SK-N-SH (cell line): ENCODE measurements around the gene RELT. TPM values are rescaled to one million over a fixed set of nuclear protein-coding genes. Genes with fewer than 3 reads are reported as not detected.

Experiments
- CTCF ChIA-PET: fragments of 300-600, 350-600 bp; formaldehyde crosslinking; extraction: SDS; loops from one replicate; lab custom pipeline; 2021; lab: Yijun Ruan, JAX
- POLR2A ChIA-PET: fragments of 350-600 bp; sonication (Branson Sonifier 250); formaldehyde crosslinking; extraction: SDS; loops from one replicate; lab custom pipeline; 2020; ENCODE audit warnings: antibody characterized with exemption, inconsistent platforms; lab: Yijun Ruan, JAX
- DNase-seq: peaks from one replicate; pipeline ENCODE4 v3.0.0; 2012
- H2AFZ ChIP-seq: fragments of 200-600 bp; sonication (generic); 2 replicates; pipeline ENCODE4 v1.8.1; 2016; ENCODE audit warnings: antibody characterized with exemption, mild to moderate bottlenecking, low read depth
- H3F3A ChIP-seq: fragments of 200-600 bp; sonication (generic); replicated peaks from 2 replicates; pipeline ENCODE3; 2016; ENCODE audit warnings: antibody characterized with exemption, mild to moderate bottlenecking; ENCODE audit not compliant: insufficient read depth
- H3K27ac ChIP-seq, 2 experiments: fragments of 200-500 bp in 1 of 2; fragments of 200-600 bp in 1 of 2; sonication (Bioruptor generic) in 1 of 2; sonication (generic), shearing (Covaris generic) in 1 of 2; 2 replicates each; pipeline versions ENCODE4 v1.5.1 to v1.6.1; 2014 to 2016; ENCODE audit warnings: low read depth in 2 of 2, inconsistent platforms in 1 of 2, low read length in 1 of 2, mild to moderate bottlenecking in 1 of 2, mixed read lengths in 1 of 2
- H3K27me3 ChIP-seq: fragments of 200-600 bp; sonication (generic), shearing (Covaris generic); 2 replicates; pipeline ENCODE4 v1.6.1; 2016; ENCODE audit warnings: mixed run types; ENCODE audit not compliant: insufficient read depth
- H3K36me3 ChIP-seq, 2 experiments: fragments of 200-500 bp in 1 of 2; fragments of 200-600 bp in 1 of 2; sonication (Bioruptor generic) in 1 of 2; sonication (generic) in 1 of 2; replicated peaks in 1 of 2; 2 replicates each; pipeline versions ENCODE3 to v1.5.1; 2014 to 2016; ENCODE audit warnings: low read length in 1 of 2, mild to moderate bottlenecking in 1 of 2; ENCODE audit not compliant: insufficient read depth in 2 of 2, control insufficient read depth in 1 of 2
- H3K4me1 ChIP-seq, 2 experiments: fragments of 200-500 bp in 1 of 2; fragments of 200-600 bp in 1 of 2; sonication (Bioruptor generic) in 1 of 2; sonication (generic), shearing (Covaris generic) in 1 of 2; 2 replicates each; pipeline versions ENCODE4 v1.5.1 to v1.6.1; 2014 to 2016; ENCODE audit warnings: low read depth in 1 of 2, low read length in 1 of 2, mixed run types in 1 of 2; ENCODE audit not compliant: insufficient read depth in 2 of 2, control insufficient read depth in 1 of 2
- H3K4me2 ChIP-seq: fragments of 200-600 bp; sonication (generic), shearing (Covaris generic); 2 replicates; pipeline ENCODE4 v1.6.1; 2017; ENCODE audit warnings: mixed run types
- H3K4me3 ChIP-seq, 2 experiments: fragments of 200-500 bp in 1 of 2; fragments of 200-600 bp in 1 of 2; sonication (Bioruptor generic) in 1 of 2; sonication (generic), shearing (Covaris generic) in 1 of 2; 2 replicates each; pipeline versions ENCODE4 v1.5.1 to v1.8.1; 2014 to 2016; ENCODE audit warnings: low read depth in 2 of 2, inconsistent platforms in 1 of 2, low read length in 1 of 2, mild to moderate bottlenecking in 1 of 2, mixed read lengths in 1 of 2, moderate library complexity in 1 of 2
- H3K79me2 ChIP-seq: fragments of 200-600 bp; sonication (generic); 2 replicates; pipeline ENCODE4 v1.8.1; 2017; ENCODE audit warnings: mild to moderate bottlenecking; ENCODE audit not compliant: insufficient read depth
- H3K9ac ChIP-seq: fragments of 200-600 bp; sonication (generic); 2 replicates; pipeline ENCODE4 v1.6.1; 2017; ENCODE audit warnings: mixed run types
- H3K9me2 ChIP-seq: fragments of 200-600 bp; sonication (generic); 2 replicates; pipeline ENCODE4 v1.6.1; 2017; ENCODE audit warnings: mixed run types
- H3K9me3 ChIP-seq: fragments of 200-600 bp; sonication (generic); 2 replicates; pipeline ENCODE4 v1.6.1; 2017; ENCODE audit warnings: mixed run types, mild to moderate bottlenecking, moderate library complexity
- H4K20me1 ChIP-seq: fragments of 200-600 bp; sonication (generic); 2 replicates; pipeline ENCODE4 v1.6.1; 2017; ENCODE audit warnings: mild to moderate bottlenecking, mixed run types; ENCODE audit not compliant: insufficient read depth
- ELF1 ChIP-seq: IDR thresholded peaks from 2 replicates; pipeline ENCODE4 v1.4.0; 2012
- FOSL2 ChIP-seq: IDR thresholded peaks from 2 replicates; pipeline ENCODE4 v1.4.0; 2012; ENCODE audit warnings: low read depth, mild to moderate bottlenecking, moderate library complexity, borderline replicate concordance
- FOXM1 ChIP-seq: IDR thresholded peaks from 2 replicates; pipeline ENCODE4 v1.4.0; 2012; ENCODE audit warnings: low read depth, mild to moderate bottlenecking
- GATA2 ChIP-seq: sonication (generic); formaldehyde crosslinking; IDR thresholded peaks from 2 replicates; pipeline ENCODE4 v1.5.0; 2020; ENCODE audit warnings: mild to moderate bottlenecking, missing genetic modification reagents
- NRF1 ChIP-seq: IDR thresholded peaks from 2 replicates; pipeline ENCODE4 v1.6.1; 2012; ENCODE audit warnings: low read depth, mild to moderate bottlenecking, low read length
- POLR2AphosphoS5 ChIP-seq: IDR thresholded peaks from 2 replicates; pipeline ENCODE4 v1.6.1; 2012; ENCODE audit warnings: low read depth, low read length
- RAD21 ChIP-seq: IDR thresholded peaks from 2 replicates; pipeline ENCODE4 v1.6.1; 2012; ENCODE audit warnings: mild to moderate bottlenecking, low read length
- RCOR1 ChIP-seq: fragments of 150-350 bp; IDR thresholded peaks from 2 replicates; pipeline ENCODE4 v1.6.1; 2017; ENCODE audit warnings: antibody characterized with exemption, low read length
- RFX5 ChIP-seq: IDR thresholded peaks from 2 replicates; pipeline ENCODE4 v1.6.1; 2012; ENCODE audit warnings: mild to moderate bottlenecking, improper control_type of control experiment, low read length
- TCF12 ChIP-seq: IDR thresholded peaks from 2 replicates; pipeline ENCODE4 v1.4.0; 2012
- WGBS: methylation state at CpG from one replicate; pipeline ENCODE4 v1.1.6; 2017; ENCODE audit warnings: low lambda C conversion rate; 5-methylcytosine and 5-hydroxymethylcytosine counted together
- polyA plus RNA-seq, 3 experiments: library from polyadenylated mRNA; depleted of rRNA; stranded (reverse); fragments of >200 nt; gene quantifications; 2 replicates each; pipeline ENCODE4 v1.2.3, GENCODE V29; 2012
- TF ChIP-seq, protein P1 (sequence below): fragments of 200-600 bp; sonication (generic); IDR thresholded peaks from 2 replicates; pipeline ENCODE4 v1.6.1; 2017; ENCODE audit warnings: antibody characterized with exemption, mild to moderate bottlenecking, moderate library complexity
- TF ChIP-seq, protein P2 (sequence below): fragments of 150-350 bp; IDR thresholded peaks from 2 replicates; pipeline ENCODE4 v1.6.1; 2016; ENCODE audit warnings: mild to moderate bottlenecking, low read depth, low read length
- TF ChIP-seq, protein P3 (sequence below): IDR thresholded peaks from 2 replicates; pipeline ENCODE4 v1.4.0; 2012; ENCODE audit warnings: low read depth
- TF ChIP-seq, protein P4 (sequence below): IDR thresholded peaks from 2 replicates; pipeline ENCODE4; 2012

Gene RELT
- polyA plus RNA-seq, 1 of the 3 experiments (the other 2 are of a cell fraction) = 4.3 TPM

DNA sequence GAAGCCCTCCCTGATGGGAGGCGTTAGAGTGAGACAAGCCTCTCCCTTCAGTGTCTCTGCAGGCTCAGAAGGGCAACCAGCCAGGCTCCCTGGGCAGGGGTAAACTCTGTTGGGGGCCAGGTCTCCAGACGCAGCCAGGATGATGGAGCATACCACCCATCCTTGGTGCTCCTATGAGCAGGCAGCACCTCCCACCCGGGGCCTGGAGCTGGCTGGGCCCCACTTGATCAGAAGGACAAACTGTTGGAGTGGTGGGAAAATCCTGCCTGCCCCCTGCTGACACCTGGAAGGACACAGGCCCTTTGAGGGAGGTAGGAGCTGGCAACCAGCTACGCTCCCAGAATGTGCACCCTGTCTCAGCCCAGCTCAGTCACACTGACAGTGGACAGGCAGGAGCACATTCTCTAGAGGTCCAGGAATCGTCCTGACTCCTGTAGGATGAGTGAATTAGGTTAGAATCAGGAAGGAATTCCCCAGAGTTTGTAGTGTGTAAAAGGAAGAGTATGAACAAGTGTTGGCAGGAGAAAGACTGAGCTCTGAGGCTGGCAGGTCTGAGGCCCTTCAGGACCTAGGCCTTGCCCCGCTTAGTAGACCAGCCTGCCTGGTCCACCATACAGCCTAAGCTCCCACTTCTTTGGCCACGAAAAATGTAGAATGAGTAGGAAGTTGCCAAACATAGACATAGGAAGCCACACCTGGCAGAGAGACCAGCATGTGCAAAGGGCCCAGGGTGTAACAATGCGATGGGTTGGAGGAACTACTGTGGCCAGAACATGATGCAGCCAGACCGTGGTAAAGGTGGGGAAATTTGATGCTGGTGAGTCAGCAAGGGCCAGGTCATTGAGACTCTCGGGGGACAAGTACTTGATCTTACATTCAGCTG lies 49.0 kb upstream of the RELT start:
- ChIA-PET POLR2A (interaction anchor here (2.2 kb wide), 1 partner anchor 19 kb away, joined by 5 read pairs; the partner anchor contains the start of gene ARHGEF17), CTCF (interaction anchor here (0.7 to 17.6 kb wide), 16 partner anchors 8 to 333 kb away, joined by 3 to 223 read pairs (median 4); partner anchors contain the start of genes ARHGEF17 and P2RY6)
- H3K27me3 ChIP-seq = no peaks in the 10 kb centered on the region
- TF ChIP-seq FOSL2 (peak; percentile 28; the same call in 1 of the 2 replicates), FOXM1 (no peak), TCF12 (peak; percentile 55; the same call in 1 of the 2 replicates)
- TF ChIP-seq, protein P1, sequence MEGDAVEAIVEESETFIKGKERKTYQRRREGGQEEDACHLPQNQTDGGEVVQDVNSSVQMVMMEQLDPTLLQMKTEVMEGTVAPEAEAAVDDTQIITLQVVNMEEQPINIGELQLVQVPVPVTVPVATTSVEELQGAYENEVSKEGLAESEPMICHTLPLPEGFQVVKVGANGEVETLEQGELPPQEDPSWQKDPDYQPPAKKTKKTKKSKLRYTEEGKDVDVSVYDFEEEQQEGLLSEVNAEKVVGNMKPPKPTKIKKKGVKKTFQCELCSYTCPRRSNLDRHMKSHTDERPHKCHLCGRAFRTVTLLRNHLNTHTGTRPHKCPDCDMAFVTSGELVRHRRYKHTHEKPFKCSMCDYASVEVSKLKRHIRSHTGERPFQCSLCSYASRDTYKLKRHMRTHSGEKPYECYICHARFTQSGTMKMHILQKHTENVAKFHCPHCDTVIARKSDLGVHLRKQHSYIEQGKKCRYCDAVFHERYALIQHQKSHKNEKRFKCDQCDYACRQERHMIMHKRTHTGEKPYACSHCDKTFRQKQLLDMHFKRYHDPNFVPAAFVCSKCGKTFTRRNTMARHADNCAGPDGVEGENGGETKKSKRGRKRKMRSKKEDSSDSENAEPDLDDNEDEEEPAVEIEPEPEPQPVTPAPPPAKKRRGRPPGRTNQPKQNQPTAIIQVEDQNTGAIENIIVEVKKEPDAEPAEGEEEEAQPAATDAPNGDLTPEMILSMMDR = no peak
- TF ChIP-seq, protein P2, sequence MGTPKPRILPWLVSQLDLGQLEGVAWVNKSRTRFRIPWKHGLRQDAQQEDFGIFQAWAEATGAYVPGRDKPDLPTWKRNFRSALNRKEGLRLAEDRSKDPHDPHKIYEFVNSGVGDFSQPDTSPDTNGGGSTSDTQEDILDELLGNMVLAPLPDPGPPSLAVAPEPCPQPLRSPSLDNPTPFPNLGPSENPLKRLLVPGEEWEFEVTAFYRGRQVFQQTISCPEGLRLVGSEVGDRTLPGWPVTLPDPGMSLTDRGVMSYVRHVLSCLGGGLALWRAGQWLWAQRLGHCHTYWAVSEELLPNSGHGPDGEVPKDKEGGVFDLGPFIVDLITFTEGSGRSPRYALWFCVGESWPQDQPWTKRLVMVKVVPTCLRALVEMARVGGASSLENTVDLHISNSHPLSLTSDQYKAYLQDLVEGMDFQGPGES = no peak
- TF ChIP-seq, protein P3, sequence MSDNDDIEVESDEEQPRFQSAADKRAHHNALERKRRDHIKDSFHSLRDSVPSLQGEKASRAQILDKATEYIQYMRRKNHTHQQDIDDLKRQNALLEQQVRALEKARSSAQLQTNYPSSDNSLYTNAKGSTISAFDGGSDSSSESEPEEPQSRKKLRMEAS = no peak
- H3K4me2 ChIP-seq = 0 out of 2 replicates have a peak overlapping the region, but pooled peaks have one; percentile 8
- H3K4me3 ChIP-seq = no peak overlapping the region
- peaks cover 10% of the 10 kb centered on the region; the same call in 1 of the 2 replicates for H4K20me1 ChIP-seq
- no peak overlapping the region for H2AFZ ChIP-seq
- H3K79me2 ChIP-seq = peaks cover 94% of the 10 kb centered on the region
- peaks cover 47% of the 10 kb centered on the region for H3F3A ChIP-seq
- DNase-seq = no peak
- no peak overlapping the region for H3K9ac ChIP-seq
- H3K9me2 ChIP-seq = no peaks in the 10 kb centered on the region
- 62% methylated on average over 7 of the region's 10 CpGs for WGBS
- H3K27ac ChIP-seq = peak overlapping the region; percentile 31 to 98; a peak in 3 of 4 replicates
- peaks cover 0 to 6% of the 10 kb centered on the region in 2 experiments for H3K36me3 ChIP-seq
- H3K9me3 ChIP-seq = no peaks in the 10 kb centered on the region
- H3K4me1 ChIP-seq = peaks cover 79 to 80% of the 10 kb centered on the region in 2 experiments

DNA sequence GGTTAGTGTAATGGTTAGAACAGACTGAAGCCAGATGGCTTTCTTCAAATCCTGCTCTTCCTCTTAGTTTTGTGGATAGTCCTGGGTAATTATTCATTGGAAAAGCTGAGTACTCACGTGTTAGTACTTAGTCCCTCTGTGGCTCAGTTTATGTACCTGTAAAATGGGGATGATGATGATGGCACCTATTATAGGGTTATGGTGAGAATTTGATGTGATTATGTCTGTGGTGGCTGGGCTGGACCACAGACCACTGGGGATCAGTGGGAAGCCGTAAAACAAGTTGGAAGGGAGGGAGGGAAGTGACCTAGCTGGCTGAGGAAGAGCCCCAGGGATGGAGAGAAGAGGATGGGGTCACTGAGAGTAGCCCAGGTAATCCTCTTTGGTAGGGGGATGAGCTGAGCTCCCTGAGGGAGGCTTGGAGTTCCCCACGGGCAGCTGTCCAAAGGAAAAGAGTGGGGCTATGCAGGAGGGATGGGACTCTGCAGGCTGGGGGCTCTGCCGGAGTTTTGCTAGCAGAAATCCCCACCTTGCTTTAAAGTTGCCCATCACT lies 48.3 kb upstream of the RELT start:
- CTCF ChIA-PET = interaction anchor here (0.6 to 17.6 kb wide), 13 partner anchors 14 to 333 kb away, joined by 3 to 223 read pairs (median 4); partner anchors contain the start of gene ARHGEF17
- Histone ChIP-seq H3K27ac (peak overlapping the region in 1 of 2 experiments; percentile 98; a peak in 1 of 4 replicates), H3K4me3 (no peak overlapping the region), H3K9me3 (no peaks in the 10 kb centered on the region), H4K20me1 (peaks cover 10% of the 10 kb centered on the region; the same call in 1 of the 2 replicates), H3K9me2 (no peaks in the 10 kb centered on the region), H3K4me2 (0 out of 2 replicates have a peak overlapping the region, but pooled peaks have one; percentile 8), H2AFZ (no peak overlapping the region), H3K4me1 (peaks cover 79 to 80% of the 10 kb centered on the region in 2 experiments), H3F3A (peaks cover 46% of the 10 kb centered on the region), H3K27me3 (no peaks in the 10 kb centered on the region), H3K36me3 (peaks cover 0 to 6% of the 10 kb centered on the region in 2 experiments), H3K79me2 (peaks cover 94% of the 10 kb centered on the region), H3K9ac (no peak overlapping the region)
- no peak for TF ChIP-seq POLR2AphosphoS5
- no peak for TF ChIP-seq ELF1
- TF ChIP-seq, protein P4, sequence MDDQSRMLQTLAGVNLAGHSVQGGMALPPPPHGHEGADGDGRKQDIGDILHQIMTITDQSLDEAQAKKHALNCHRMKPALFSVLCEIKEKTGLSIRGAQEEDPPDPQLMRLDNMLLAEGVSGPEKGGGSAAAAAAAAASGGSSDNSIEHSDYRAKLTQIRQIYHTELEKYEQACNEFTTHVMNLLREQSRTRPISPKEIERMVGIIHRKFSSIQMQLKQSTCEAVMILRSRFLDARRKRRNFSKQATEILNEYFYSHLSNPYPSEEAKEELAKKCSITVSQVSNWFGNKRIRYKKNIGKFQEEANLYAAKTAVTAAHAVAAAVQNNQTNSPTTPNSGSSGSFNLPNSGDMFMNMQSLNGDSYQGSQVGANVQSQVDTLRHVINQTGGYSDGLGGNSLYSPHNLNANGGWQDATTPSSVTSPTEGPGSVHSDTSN = no peak
- no peak for TF ChIP-seq NRF1
- TF ChIP-seq, protein P1 = no peak
- no peak for TF ChIP-seq GATA2 (CRISPR knock-in tag)
- no peak for TF ChIP-seq RFX5
- TF ChIP-seq FOSL2 = no peak
- TF ChIP-seq RCOR1 = no peak
- no peak for TF ChIP-seq TCF12
- TF ChIP-seq RAD21 = no peak
- POLR2A ChIA-PET = interaction anchor here (2.2 kb wide), 1 partner anchor 20 kb away, joined by 5 read pairs; the partner anchor contains the start of gene ARHGEF17
- WGBS = 79% methylated on average over 4 of the region's 4 CpGs
- DNase-seq = no peak
